Progenitor cell of endocrine pancreas (in vitro differentiated cells): ENCODE data around the gene CEP55. TPM values are rescaled to one million over a fixed set of nuclear protein-coding genes. Genes with fewer than 3 reads are reported as not detected.
"Not testable (repeated sequence)": the region's sequence is repeated elsewhere in the genome, so short reads cannot be mapped to it uniquely, and the experiment has no call there.

Experiments
- DNase-seq: peaks from one replicate; pipeline ENCODE4 v3.0.0; 2021; ENCODE audit warnings: low spot score; ENCODE audit not compliant: unreplicated experiment
- H3K27ac Mint-ChIP-seq: 2 replicates; pipeline ENCODE4 v1.8.0; 2021; ENCODE audit warnings: mild to moderate bottlenecking, moderate library complexity, mixed read lengths
- H3K27me3 Mint-ChIP-seq: 2 replicates; pipeline ENCODE4 v1.8.0; 2021; ENCODE audit warnings: mixed read lengths
- H3K36me3 Mint-ChIP-seq: 2 replicates; pipeline ENCODE4 v1.8.0; 2022; ENCODE audit warnings: mixed read lengths; ENCODE audit not compliant: insufficient read depth
- H3K4me1 Mint-ChIP-seq: 2 replicates; pipeline ENCODE4 v1.8.0; 2021; ENCODE audit warnings: low read depth, mixed read lengths
- H3K4me3 Mint-ChIP-seq: 2 replicates; pipeline ENCODE4 v1.8.0; 2021; ENCODE audit warnings: low read depth, mild to moderate bottlenecking, moderate library complexity, mixed read lengths
- H3K9me3 Mint-ChIP-seq: 2 replicates; pipeline ENCODE4 v1.8.0; 2021; ENCODE audit warnings: low read depth, mixed read lengths
- total RNA-seq: library from RNA; stranded (reverse); gene quantifications from 2 replicates; pipeline ENCODE4 v1.2.1, GENCODE V29; 2021
- TF ChIP-seq, protein P1 (sequence below): fragments of 200-600 bp; sonication (generic); IDR thresholded peaks from one replicate; pipeline ENCODE4 v1.5.0; 2021; ENCODE audit warnings: antibody characterized with exemption, mild to moderate bottlenecking; ENCODE audit not compliant: unreplicated experiment

CEP55 gene
- total RNA-seq, 1 donor from 2014 or later: 9.1 TPM

DNA sequence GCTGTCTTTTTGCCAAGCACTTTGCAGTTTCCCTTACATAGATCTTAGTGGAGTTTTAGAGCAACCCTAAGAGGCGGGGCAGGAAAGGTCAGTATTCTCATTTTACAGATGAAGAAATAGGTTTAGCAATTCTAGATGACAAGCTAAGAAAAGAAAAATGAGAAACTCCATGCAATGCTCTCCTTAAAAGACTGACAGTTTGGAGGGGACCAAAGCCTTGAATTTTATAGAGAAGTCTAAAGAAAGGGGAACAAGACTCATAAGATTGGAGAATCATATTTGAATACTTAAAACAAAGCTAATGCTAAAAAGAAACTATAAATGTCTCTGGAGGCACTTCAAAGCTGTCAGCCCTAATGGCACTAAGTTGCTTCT, 19.6 kb downstream of the CEP55 start:
- DNase-seq: no peak
- TF ChIP-seq, protein P1, sequence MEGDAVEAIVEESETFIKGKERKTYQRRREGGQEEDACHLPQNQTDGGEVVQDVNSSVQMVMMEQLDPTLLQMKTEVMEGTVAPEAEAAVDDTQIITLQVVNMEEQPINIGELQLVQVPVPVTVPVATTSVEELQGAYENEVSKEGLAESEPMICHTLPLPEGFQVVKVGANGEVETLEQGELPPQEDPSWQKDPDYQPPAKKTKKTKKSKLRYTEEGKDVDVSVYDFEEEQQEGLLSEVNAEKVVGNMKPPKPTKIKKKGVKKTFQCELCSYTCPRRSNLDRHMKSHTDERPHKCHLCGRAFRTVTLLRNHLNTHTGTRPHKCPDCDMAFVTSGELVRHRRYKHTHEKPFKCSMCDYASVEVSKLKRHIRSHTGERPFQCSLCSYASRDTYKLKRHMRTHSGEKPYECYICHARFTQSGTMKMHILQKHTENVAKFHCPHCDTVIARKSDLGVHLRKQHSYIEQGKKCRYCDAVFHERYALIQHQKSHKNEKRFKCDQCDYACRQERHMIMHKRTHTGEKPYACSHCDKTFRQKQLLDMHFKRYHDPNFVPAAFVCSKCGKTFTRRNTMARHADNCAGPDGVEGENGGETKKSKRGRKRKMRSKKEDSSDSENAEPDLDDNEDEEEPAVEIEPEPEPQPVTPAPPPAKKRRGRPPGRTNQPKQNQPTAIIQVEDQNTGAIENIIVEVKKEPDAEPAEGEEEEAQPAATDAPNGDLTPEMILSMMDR: no peak
- no peak overlapping the region for H3K27ac Mint-ChIP-seq
- H3K9me3 Mint-ChIP-seq: peaks cover 4% of the 10 kb centered on the region
- no peak overlapping the region for H3K4me3 Mint-ChIP-seq
- no peaks in the 10 kb centered on the region for H3K27me3 Mint-ChIP-seq
- H3K36me3 Mint-ChIP-seq: peaks cover 26% of the 10 kb centered on the region
- H3K4me1 Mint-ChIP-seq: no peaks in the 10 kb centered on the region

DNA sequence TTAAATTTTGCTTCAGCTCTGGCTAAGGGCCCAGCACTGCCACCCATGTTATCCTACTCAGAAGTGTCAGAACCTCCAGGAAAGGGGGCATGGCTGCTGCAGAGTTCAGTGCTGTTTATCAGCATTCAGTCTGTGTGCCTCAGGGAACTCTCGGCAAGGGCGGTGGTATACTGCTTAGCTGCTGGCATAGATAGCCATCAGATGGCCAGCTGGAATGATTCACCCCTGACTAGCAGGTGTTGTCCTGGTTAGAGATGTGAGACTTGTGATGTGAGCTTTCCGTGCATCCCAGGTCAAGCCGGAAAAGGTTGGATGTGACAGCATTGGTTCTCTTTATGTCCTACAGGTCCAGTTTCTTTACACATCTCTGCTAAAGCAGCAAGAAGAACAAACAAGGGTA, 22.1 kb downstream of the CEP55 start:
- Mint-ChIP-seq H3K4me3 (no peak overlapping the region), H3K4me1 (no peaks in the 10 kb centered on the region), H3K27me3 (no peaks in the 10 kb centered on the region), H3K27ac (no peak overlapping the region), H3K9me3 (peaks cover 9% of the 10 kb centered on the region), H3K36me3 (peaks cover 45% of the 10 kb centered on the region)
- DNase-seq: no peak
- TF ChIP-seq, protein P1: no peak

DNA sequence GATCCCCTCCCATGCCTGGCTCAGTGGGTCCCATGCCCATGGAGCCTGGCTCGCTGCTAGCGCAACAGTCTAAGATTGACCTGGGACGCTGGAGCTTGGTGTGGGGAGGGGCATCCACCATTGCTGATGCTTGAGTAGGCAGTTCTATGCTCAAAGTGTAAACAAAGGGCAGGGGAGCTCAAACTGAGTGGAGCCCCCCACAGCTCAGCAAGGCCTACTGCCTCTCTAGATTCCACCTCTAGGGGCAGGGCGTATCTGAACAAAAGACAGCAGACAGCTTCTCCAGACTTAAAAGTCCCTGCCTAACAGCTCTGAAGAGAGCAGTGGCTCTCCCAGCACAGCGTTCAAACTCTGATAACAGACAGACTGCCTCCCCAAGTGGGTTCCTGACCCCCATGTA, 38.9 kb downstream of the CEP55 start:
- Mint-ChIP-seq H3K27me3 (peaks cover 13% of the 10 kb centered on the region), H3K4me1 (peaks cover 5% of the 10 kb centered on the region), H3K4me3 (no peak overlapping the region), H3K27ac (no peak overlapping the region), H3K36me3 (no peaks in the 10 kb centered on the region), H3K9me3 (no peaks in the 10 kb centered on the region)
- no peak for DNase-seq
- TF ChIP-seq, protein P1: peak; percentile 11

DNA sequence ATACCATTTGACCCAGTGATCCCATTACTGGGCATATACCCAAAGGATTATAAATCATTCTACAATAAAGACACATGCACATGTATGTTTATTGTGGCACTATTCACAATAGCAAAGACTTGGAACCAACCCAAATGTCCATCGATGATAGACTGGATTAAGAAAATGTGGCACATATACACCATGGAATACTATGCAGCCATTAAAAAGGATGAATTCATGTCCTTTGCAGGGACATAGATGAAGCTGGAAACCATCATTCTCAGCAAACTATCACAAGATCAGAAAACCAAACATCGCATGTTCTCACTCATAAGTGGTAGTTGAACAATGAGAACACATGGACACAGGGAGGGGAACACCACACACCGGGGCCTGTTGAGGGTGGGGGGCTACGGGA, 44.5 kb downstream of the CEP55 start:
- not testable (repeated sequence) for H3K27ac Mint-ChIP-seq, H3K4me1 Mint-ChIP-seq, H3K9me3 Mint-ChIP-seq, DNase-seq, H3K36me3 Mint-ChIP-seq, H3K4me3 Mint-ChIP-seq
- H3K27me3 Mint-ChIP-seq: peaks cover 32% of the 10 kb centered on the region

DNA sequence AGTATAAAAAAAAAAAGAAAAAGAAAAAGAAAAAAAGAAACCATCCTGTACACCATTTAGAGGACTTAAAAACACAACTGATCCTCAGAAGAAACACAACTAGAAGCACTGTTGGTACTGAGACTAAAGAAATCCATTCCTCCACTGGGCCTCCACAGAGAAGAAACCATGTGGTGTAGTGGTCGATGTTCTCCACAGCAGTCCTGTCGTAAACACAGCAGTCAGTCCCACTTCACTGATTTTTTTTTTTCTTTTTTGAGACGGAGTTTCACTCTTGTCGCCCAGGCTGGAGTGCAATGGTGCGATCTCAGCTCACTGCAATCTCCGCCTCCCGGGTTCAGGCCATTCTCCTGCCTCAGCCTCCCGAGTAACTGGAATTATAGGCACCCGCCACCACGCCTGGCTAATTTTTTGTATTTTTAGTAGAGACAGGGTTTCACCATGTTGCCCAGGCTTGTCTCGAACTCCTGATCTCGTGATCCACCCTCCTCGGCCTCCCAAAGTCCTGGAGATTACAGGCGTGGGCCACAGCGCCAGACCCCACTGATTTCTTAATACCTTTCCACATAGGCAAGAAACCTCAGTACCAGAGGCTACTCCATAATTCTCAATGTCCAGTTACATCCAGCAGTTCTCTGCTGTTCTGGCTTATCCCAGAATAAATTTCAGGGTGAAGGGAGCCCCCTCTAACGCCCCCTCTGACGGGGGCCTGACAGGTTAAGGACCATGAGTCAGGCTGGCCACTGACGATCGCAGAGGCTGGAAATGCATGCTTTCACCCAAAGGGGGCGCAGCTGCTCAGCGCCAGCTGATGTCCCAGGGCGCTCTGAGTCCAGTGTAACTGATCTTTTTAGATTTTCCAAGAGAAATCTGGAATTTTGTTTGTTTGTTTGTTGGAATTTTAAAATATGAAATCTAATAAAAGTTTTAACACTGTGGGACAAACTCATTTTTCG, 45.3 kb downstream of the CEP55 start:
- no peak overlapping the region for H3K27ac Mint-ChIP-seq
- H3K4me1 Mint-ChIP-seq: peaks cover 5% of the 10 kb centered on the region
- no peak overlapping the region for H3K4me3 Mint-ChIP-seq
- H3K36me3 Mint-ChIP-seq: no peaks in the 10 kb centered on the region
- no peaks in the 10 kb centered on the region for H3K9me3 Mint-ChIP-seq
- DNase-seq: no peak
- TF ChIP-seq, protein P1: peak; percentile 85
- H3K27me3 Mint-ChIP-seq: peaks cover 32% of the 10 kb centered on the region

DNA sequence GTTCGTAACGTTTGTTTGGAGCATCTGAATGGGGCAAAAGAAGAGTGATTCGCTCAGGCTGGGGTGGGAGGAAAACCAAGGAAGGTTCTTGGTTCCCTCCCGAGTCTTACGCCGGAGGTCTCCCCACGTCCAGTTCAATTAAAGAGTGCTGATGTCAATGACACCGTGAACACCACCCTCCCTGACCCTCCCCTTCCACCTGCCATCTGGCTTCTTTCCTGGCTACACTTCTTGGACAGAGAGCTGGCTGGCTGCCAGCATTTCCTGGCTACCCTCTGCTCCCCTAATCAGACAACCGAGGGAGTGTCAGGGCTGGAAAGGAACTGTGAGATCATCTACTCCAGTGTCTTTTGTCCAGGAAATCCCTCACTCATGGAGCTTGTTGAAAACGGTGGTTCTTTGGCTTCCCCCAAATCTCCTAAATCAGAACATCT, 46.0 kb downstream of the CEP55 start:
- H3K9me3 Mint-ChIP-seq: no peaks in the 10 kb centered on the region
- TF ChIP-seq, protein P1: no peak

DNA sequence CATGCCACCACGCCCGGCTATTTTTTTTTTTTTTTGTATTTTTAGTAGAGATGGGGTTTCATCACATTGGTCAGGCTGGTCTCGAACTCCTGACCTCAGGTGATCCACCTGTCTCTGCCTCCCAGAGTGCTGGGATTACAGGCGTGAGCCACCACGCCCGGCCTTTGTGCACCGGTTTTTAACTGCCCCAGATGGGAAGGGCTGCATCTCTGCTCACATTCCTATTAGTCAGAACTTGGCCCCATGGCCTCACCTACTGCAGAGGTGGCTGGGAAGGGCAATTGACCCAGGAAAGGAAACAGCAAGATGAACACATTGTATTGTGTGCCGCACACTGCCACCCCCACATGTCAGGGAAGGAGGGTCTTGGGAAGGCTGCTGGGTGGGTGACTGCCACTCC, 50.6 kb downstream of the CEP55 start:
- not testable (repeated sequence) for H3K27ac Mint-ChIP-seq, H3K4me1 Mint-ChIP-seq, H3K4me3 Mint-ChIP-seq, H3K9me3 Mint-ChIP-seq, H3K36me3 Mint-ChIP-seq, DNase-seq
- peaks cover 19% of the 10 kb centered on the region for H3K27me3 Mint-ChIP-seq

More for the DNA sequence above, 46.0 kb downstream of the CEP55 start:
- H3K27me3 Mint-ChIP-seq: peaks cover 32% of the 10 kb centered on the region
- no peak for DNase-seq
- no peaks in the 10 kb centered on the region for H3K36me3 Mint-ChIP-seq
- H3K27ac Mint-ChIP-seq: no peak overlapping the region
- H3K4me1 Mint-ChIP-seq: peaks cover 5% of the 10 kb centered on the region
- H3K4me3 Mint-ChIP-seq: no peak overlapping the region
